ENCODE measurements around the gene DCTPP1. TPM values are rescaled to one million over a fixed set of nuclear protein-coding genes. Genes with fewer than 3 reads are reported as not detected.

DCTPP1 gene
- total and polyA plus RNA-seq, 9 of the 15 experiments (the other 6 are each of a cell fraction or from before 2014, with no cell fraction given), result 45.0 to 132 (median 80.6) TPM

GRCh38 chr16:30429418-30429677 lies 482 bp downstream of the DCTPP1 start (continued):
- TF ChIP-seq ATF2 (CRISPR knock-in tag; IDR thresholded peaks at IDR 0.05), result no peak
- TF ChIP-seq ZHX1 (conservative IDR thresholded peaks at IDR 0.05; ENCODE audit: low read length), result no peak
- TF ChIP-seq TGIF2 (CRISPR knock-in tag; IDR thresholded peaks at IDR 0.05), result no peak
- TF ChIP-seq ZEB2 (IDR thresholded peaks at IDR 0.05), result 0 out of 2 replicates have a peak, but pooled peaks have one; percentile 12
- TF ChIP-seq, protein P1, sequence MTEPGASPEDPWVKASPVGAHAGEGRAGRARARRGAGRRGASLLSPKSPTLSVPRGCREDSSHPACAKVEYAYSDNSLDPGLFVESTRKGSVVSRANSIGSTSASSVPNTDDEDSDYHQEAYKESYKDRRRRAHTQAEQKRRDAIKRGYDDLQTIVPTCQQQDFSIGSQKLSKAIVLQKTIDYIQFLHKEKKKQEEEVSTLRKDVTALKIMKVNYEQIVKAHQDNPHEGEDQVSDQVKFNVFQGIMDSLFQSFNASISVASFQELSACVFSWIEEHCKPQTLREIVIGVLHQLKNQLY (CRISPR knock-in tag; conservative IDR thresholded peaks at IDR 0.05), result no peak
- no peak for TF ChIP-seq NR3C1 (CRISPR knock-in tag; IDR thresholded peaks at IDR 0.05)
- TF ChIP-seq, protein P2, sequence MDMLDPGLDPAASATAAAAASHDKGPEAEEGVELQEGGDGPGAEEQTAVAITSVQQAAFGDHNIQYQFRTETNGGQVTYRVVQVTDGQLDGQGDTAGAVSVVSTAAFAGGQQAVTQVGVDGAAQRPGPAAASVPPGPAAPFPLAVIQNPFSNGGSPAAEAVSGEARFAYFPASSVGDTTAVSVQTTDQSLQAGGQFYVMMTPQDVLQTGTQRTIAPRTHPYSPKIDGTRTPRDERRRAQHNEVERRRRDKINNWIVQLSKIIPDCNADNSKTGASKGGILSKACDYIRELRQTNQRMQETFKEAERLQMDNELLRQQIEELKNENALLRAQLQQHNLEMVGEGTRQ (CRISPR knock-in tag; IDR thresholded peaks at IDR 0.05), result no peak
- TF ChIP-seq NUFIP1 (IDR thresholded peaks at IDR 0.05; ENCODE audit: partially characterized antibody), result no peak
- TF ChIP-seq ZNF324 (CRISPR knock-in tag; IDR thresholded peaks at IDR 0.05), result no peak
- TF ChIP-seq FUS (optimal IDR thresholded peaks at IDR 0.05; ENCODE audit: low read depth, low read length), result no peak
- TF ChIP-seq TRIM24 (IDR thresholded peaks at IDR 0.05), result 0 out of 4 replicates have a peak, but pooled peaks of 1 of the 2 experiments have one; percentile 17
- TF ChIP-seq ARID1B (IDR thresholded peaks at IDR 0.05), result 0 out of 2 replicates have a peak, but pooled peaks have one; percentile 22
- no peak for TF ChIP-seq RBM22 (IDR thresholded peaks at IDR 0.05; ENCODE audit: low read depth, low read length, poor library complexity, severe bottlenecking)
- no peak for TF ChIP-seq SREBF2 (CRISPR knock-in tag; IDR thresholded peaks at IDR 0.05)
- TF ChIP-seq HDAC2 (IDR thresholded peaks at IDR 0.05), result no peak
- no peak for TF ChIP-seq ZNF584 (CRISPR knock-in tag; IDR thresholded peaks at IDR 0.05; ENCODE audit: low read depth)
- TF ChIP-seq DPF2 (IDR thresholded peaks at IDR 0.05), result 0 out of 2 replicates have a peak, but pooled peaks have one; percentile 27
- no peak for TF ChIP-seq RFX7 (CRISPR knock-in tag; IDR thresholded peaks at IDR 0.05)
- TF ChIP-seq ZFP36 (IDR thresholded peaks at IDR 0.05; ENCODE audit: low read depth, low read length, partially characterized antibody), result no peak
- 0 out of 2 replicates have a peak, but pooled peaks have one; percentile 13 for TF ChIP-seq GATA2 (CRISPR knock-in tag; IDR thresholded peaks at IDR 0.05)
- no peak for TF ChIP-seq ZSCAN32 (CRISPR knock-in tag; IDR thresholded peaks at IDR 0.05)
- TF ChIP-seq ZNF518B (CRISPR knock-in tag; IDR thresholded peaks at IDR 0.05), result no peak
- TF ChIP-seq NEUROD1 (IDR thresholded peaks at IDR 0.05; ENCODE audit: borderline replicate concordance, low read depth, low read length, partially characterized antibody), result no peak

Data from K562 (cell line).